HG03432 (cell line): ENCODE results near the gene MXRA8.
A peak's percentile ranks its signal among the peaks of the same experiment; 100 is the strongest.

Experiments used
- ATAC-seq: cut with Tn5 transposase; IDR thresholded peaks from one replicate; pipeline ENCODE4 v1.9.1; 2021; ENCODE audit warnings: mild to moderate bottlenecking, moderate library complexity; ENCODE audit not compliant: unreplicated experiment

MXRA8 gene

DNA sequence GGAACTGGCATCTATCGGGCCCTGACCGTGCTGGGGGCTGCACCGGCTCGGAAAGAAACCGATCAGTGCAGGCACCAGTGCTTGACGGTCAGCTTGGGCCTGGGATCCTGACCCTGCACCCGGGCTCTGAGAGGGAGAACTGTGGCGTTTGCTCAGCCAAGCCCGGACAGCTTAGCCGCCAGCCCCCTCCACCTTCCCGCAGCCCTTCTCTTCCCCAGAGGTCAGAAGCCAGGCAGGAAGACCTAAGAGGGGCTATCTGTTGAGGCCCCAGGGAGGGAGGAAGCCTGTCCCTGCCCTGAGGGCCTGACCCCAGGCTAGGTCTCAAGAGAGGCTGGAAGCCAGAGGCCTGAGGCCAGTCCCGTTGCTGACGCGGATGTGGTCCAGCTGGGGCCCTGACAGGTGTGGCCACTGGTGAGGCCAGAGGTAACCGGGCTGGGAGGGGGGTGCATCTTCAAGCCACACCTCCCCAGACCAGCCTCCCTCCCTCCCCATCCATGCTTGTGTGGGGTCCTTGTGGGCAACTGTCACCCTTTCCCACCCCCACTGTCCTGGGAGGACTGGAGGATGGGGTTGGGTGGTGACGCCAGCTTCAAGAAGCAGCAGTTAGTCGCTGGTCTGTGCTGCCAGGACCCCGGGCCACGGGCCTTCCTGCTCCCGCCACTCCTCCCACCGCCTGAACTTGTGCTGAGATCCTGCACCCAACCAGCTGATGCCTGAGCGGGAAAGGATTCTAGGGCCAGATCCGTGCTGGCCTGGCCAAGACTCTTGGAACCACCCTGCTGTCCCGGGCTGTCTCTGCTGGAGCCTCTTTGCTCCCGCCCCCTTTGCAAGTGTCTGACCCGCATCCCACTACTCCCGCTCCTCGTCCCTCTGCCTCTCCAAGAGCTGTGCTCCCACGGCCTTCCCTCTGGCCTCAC lies 6.6 kb downstream of the MXRA8 start:
- ATAC-seq = no peak

- peak; percentile 69 for ATAC-seq
These were observed 8.9 kb downstream of the MXRA8 start, which contains the start of gene DVL1 for GRCh38 chr1:1349256-1350012. Gene DVL1 (minus strand): TSS chr1:1349418. CDS start chr1:1349065, 353 bp downstream.

DNA sequence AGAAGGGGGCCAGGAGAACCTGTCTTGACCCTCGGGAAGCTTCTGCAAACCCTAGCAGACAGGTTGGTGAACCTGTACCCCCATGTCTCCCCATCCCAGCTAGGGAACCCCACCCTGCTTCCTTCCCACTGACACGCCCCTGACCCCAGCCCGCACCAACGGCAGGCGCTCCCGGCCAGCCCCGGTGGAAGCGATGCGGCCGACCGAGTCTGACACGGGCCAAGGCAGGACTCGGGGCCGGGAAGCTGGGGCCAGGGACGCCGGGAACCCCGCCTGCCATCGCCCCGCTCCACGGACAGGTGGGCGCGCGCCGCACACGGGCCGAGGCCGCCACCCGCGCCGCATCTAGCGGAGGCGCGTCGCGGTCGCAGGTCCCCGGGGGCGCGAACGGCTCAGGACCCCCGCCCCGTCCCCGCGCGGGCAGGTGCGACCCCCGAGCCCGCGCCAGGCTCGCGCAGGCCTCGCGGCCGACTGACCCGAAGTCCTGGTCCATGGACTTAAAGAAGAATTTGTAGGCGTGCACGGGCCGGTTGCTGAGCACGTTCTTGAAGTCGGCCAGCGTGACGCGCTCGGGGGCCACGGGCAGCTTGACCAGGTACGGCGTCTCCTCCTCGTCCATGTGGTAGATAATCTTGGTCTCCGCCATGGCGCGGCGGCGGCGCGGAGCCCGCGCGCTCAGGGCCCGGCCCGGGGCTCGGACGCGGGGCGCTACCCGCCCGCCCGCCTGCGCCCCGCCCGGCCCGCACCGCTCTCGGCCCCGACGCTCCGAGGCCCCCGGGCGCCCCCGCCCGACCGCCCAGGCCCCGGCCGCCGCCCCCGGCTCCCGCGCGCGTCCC lies 9.7 kb downstream of the MXRA8 start:
- ATAC-seq = peak; percentile 36

DNA sequence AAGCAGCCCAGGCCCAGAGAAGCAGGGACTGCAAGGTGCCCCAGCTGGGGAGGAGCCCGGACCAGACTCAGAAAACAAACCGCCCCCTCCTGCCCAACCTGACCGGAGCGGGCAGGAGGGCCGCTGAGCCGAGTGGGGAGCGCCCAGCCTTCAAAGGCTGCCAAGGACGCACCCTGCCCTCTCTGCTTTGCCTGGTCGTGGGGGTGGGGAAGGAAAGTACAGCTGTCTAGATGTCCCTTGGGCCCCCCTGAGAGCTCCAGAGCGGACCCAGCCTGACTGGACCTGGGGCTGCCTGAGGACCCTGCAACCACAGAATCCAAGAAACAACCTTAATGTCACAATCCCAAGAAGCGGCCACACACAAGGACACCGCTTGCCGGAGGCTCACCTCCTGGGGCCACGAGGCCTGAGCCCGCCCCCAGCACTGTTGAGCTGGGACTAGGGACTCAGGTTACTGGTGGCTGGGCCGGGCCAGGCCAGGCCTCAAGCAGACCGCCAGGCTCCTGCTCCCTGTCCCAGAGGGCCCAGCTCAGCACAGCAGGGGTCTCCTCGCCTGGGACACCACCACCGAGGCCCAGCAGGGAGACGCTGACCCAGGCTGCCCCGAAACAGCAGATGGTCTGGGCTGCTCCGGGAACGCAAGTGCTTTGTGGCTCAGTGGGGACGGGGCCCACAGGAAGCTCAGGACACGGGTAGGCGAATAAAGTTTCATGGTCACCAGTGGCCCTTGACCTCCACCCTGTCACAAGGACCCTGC lies 10.5 kb downstream of the MXRA8 start:
- no peak for ATAC-seq

- ATAC-seq = no peak
These were observed 11.2 kb downstream of the MXRA8 start for GRCh38 chr1:1347026-1347595.

- no peak for ATAC-seq
These were observed 11.9 kb downstream of the MXRA8 start for GRCh38 chr1:1346501-1346890.

GRCh38 chr1:1345860-1346500 lies 12.4 kb downstream of the MXRA8 start:
- ATAC-seq = no peak

- ATAC-seq = no peak
These were observed 13.0 kb downstream of the MXRA8 start for GRCh38 chr1:1345384-1345783.

GRCh38 chr1:1344655-1345361 lies 13.5 kb downstream of the MXRA8 start:
- no peak for ATAC-seq

- no peak for ATAC-seq
These were observed 14.4 kb downstream of the MXRA8 start for GRCh38 chr1:1343811-1344421.

- no peak for ATAC-seq
These were observed 15.7 kb downstream of the MXRA8 start for GRCh38 chr1:1342584-1343115.

DNA sequence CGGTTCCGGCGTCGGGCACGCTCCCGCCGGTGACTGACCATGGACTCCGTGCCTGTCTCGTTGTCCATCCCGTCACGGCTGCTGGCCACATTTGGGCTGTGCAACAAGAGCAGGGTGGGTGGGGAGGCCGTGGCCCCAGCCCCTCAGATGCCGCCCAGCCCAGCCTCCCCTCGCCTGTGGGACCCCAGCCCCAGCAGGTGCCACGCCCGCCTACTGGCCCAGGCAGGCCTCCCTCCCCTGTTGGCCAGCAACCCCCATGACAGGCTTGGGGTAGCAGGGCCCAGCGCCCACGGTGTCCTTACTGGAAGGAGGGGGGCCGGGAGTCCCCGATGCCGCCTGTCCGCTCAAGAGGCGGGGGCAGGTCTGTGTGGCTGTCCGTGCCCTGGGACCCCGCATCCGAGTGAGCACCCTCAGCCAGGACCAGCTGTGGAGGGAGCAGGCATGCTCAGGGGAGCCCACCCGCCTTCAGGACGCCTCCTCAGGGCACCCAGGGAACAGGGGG lies 16.2 kb downstream of the MXRA8 start:
- no peak for ATAC-seq

- no peak for ATAC-seq
These were observed 16.8 kb downstream of the MXRA8 start for GRCh38 chr1:1341549-1342021.

DNA sequence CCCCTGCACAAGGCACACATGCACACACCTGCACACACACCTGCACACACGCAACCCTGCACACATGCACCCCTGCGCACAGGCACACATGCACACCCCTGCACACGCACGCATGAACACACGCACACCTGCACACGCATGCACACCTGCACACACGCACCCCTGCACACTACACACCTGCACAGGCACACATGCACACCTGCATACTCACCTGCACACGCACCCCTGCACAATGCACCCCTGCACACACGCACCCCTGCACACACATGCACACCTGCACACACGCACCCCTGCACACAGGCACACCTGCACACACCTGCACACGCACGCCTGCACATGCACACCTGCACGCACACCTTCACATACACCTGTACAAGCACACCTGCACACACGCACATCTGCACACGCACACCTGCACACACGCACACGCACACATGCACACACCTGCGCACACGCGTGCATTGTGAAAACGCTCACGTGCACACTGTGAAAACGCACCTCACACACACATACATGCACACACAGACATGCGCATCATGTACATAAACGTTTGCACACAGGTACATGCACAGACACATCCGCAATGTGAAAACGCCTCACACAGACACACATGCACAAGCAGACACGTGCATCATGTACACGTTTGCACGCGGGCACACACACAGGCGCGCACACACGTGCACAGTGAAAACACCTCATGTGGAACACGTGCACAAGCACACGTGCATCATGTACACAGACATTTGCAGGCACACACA lies 17.4 kb downstream of the MXRA8 start:
- no peak for ATAC-seq

- ATAC-seq = no peak
These were observed 18.2 kb downstream of the MXRA8 start for GRCh38 chr1:1340185-1340584.

- ATAC-seq = no peak
These were observed 20.1 kb downstream of the MXRA8 start for GRCh38 chr1:1338278-1338677.

DNA sequence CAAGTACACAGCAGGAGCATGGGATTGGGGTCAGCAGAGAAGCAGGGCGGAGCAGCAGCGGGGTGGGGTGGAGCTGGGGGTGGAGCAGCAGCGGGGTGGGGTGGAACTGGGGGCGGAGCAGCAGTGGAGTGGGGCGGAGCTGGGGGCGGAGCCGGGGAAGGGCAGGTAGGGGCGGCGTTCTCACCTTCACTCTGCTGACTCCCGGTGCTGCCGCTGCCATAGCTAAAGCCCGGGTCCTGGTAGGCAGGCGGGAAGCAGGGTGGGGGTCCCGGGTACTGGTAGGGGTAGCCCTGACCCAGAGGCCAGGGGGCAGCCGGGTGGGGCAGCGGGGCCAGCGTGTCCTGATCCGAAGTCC lies 20.6 kb downstream of the MXRA8 start:
- no peak for ATAC-seq
